Measurements from ENCODE around the gene NT5C3B. TPM values are rescaled to one million over a fixed set of nuclear protein-coding genes. Genes with fewer than 3 reads are reported as not detected.

The NT5C3B gene
- polyA plus RNA-seq, 1 of the 3 experiments (the other 2 are of a cell fraction) = 87.4 TPM

- TF ChIP-seq ZBTB33 (IDR thresholded peaks at IDR 0.05; ENCODE audit: borderline replicate concordance, low read depth) = 0 out of 2 replicates have a peak, but pooled peaks have one; percentile 27
- peak; percentile 80; the same call in 1 of the 2 replicates for TF ChIP-seq POLR2AphosphoS5 (IDR thresholded peaks at IDR 0.05; ENCODE audit: low read depth, low read length)
- no peak for TF ChIP-seq ELF1 (IDR thresholded peaks at IDR 0.05)
- TF ChIP-seq TCF12 (IDR thresholded peaks at IDR 0.05) = peak; percentile 10; the same call in 1 of the 2 replicates
- TF ChIP-seq CTCF (IDR thresholded peaks at IDR 0.05) = no peak
- no peak for TF ChIP-seq FOSL2 (IDR thresholded peaks at IDR 0.05; ENCODE audit: borderline replicate concordance, low read depth)
- TF ChIP-seq SMC3 (IDR thresholded peaks at IDR 0.05; ENCODE audit: low read depth, low read length) = no peak
- TF ChIP-seq SIN3A (IDR thresholded peaks at IDR 0.05; ENCODE audit: borderline replicate concordance, low read depth, low read length) = peak; percentile 66; the same call in 1 of the 2 replicates
- no peak for TF ChIP-seq GATA2 (CRISPR knock-in tag; IDR thresholded peaks at IDR 0.05)
- peak; percentile 96 for TF ChIP-seq TAF1 (IDR thresholded peaks at IDR 0.05; ENCODE audit: borderline replicate concordance, low read depth, low read length)
- TF ChIP-seq NRF1 (IDR thresholded peaks at IDR 0.05; ENCODE audit: low read depth, low read length) = peak; percentile 84
- TF ChIP-seq EP300 (IDR thresholded peaks at IDR 0.05; ENCODE audit: borderline replicate concordance in 1 of 2, low read depth in 1 of 2, low read length in 1 of 2) = peak in 1 of 2 experiments; percentile 44; a peak in 1 of 4 replicates
Measured at GRCh38 chr17:41864836-41865595, 29.0 kb upstream of the NT5C3B start, which contains the start of gene KLHL11 (continued).

GRCh38 chr17:41864498-41864835 lies 28.4 kb upstream of the NT5C3B start:
- CTCF ChIA-PET = interaction anchor here (1.2 to 1.9 kb wide), 4 partner anchors 9 to 127 kb away, joined by 3 to 5 read pairs (median 4); no protein-coding TSS in a partner anchor
- H3K79me2 ChIP-seq (ENCODE audit: insufficient read depth) = peaks cover 55% of the 10 kb centered on the region

More at GRCh38 chr17:41864498-41864835, 28.4 kb upstream of the NT5C3B start:
- peak overlapping the region; percentile 86 for H2AFZ ChIP-seq (ENCODE audit: low read depth)
- peaks cover 27% of the 10 kb centered on the region for H3F3A ChIP-seq (replicated peaks; ENCODE audit: insufficient read depth)
- H3K4me2 ChIP-seq = peak overlapping the region; percentile 91
- H3K9me3 ChIP-seq = no peaks in the 10 kb centered on the region
- H3K4me3 ChIP-seq (ENCODE audit: low read depth in 2 of 2, low read length in 1 of 2) = peak overlapping the region; percentile 91 to 95
- peaks cover 43% of the 10 kb centered on the region for H4K20me1 ChIP-seq (ENCODE audit: insufficient read depth)
- DNase-seq = no peak
- WGBS (ENCODE audit: low lambda C conversion rate) = 2% methylated on average over 12 of the region's 25 CpGs
- H3K9me2 ChIP-seq = no peaks in the 10 kb centered on the region
- POLR2A ChIA-PET = interaction anchor here (0.6 to 2.8 kb wide), 9 partner anchors 29 to 237 kb away, joined by 3 to 12 read pairs (median 4); partner anchors contain the start of genes DNAJC7, EIF1, FKBP10 and NT5C3B
- H3K27ac ChIP-seq (ENCODE audit: low read depth in 2 of 2, low read length in 1 of 2) = peak overlapping the region; percentile 72 to 88; a peak in 3 of 4 replicates
- TF ChIP-seq TCF12 (IDR thresholded peaks at IDR 0.05) (no peak), TEAD4 (IDR thresholded peaks at IDR 0.05; ENCODE audit: borderline replicate concordance, insufficient read depth) (no peak), SIN3A (IDR thresholded peaks at IDR 0.05; ENCODE audit: borderline replicate concordance, low read depth, low read length) (peak; percentile 20; the same call in 1 of the 2 replicates), RCOR1 (IDR thresholded peaks at IDR 0.05; ENCODE audit: low read length) (no peak)
- H3K27me3 ChIP-seq (ENCODE audit: insufficient read depth) = no peaks in the 10 kb centered on the region
- H3K36me3 ChIP-seq (replicated peaks in 1 of 2; ENCODE audit: control insufficient read depth in 1 of 2, insufficient read depth in 2 of 2, low read length in 1 of 2) = peaks cover 23 to 25% of the 10 kb centered on the region in 2 experiments
- peaks cover 5 to 23% of the 10 kb centered on the region in 2 experiments; a peak in 2 of 4 replicates for H3K4me1 ChIP-seq (ENCODE audit: control insufficient read depth in 1 of 2, insufficient read depth in 2 of 2, low read depth in 1 of 2, low read length in 1 of 2)
- H3K9ac ChIP-seq = peak overlapping the region; percentile 92

Data from SK-N-SH (cell line).